ENCODE measurements around the gene KIF17. TPM values are rescaled to one million over a fixed set of nuclear protein-coding genes. Genes with fewer than 3 reads are reported as not detected.

Gene KIF17
- polyA plus RNA-seq, 2 of the 4 experiments (the other 2 are of a cell fraction) = 0.78 to 1.0 TPM

DNA sequence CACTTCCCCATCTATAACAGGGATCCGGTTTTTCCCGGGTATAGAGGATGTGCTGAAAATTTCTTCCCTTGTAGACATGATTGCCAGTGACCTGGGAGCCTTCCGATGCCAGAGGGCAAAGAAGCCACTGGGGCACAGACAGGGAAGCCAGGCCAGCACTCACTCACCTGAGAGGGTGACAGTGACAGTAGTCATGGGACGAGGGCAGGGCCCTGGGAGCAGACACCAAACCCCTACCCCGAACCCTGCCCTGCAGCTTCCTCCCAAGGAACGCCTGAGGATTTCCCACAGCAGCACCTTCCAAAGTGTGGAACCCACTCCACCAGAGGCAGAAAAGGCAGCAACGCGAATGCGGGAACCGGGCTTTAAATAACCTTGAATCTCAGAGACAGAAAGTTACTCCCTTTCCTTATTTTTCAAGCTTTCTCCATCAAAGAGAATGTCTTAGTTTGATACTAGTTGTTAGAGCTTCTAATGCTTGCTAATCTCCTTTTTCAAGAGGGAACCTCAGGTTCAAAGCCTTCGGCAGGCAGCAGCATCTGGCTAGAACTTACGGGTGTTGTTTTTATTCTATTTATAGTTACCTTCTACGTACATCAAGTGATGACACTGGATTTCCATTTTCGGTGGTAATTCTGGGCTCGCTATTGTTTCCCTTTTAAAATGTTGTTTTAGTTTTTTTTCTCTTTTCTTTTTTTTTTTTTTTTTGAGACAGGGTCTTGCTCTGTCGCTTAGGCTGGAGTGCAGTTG is 59.5 kb downstream of the KIF17 start:
- Histone ChIP-seq H3K27ac (no peak overlapping the region), H3K4me1 (peaks cover 18% of the 10 kb centered on the region), H3K4me3 (no peak overlapping the region), H3K9me3 (no peaks in the 10 kb centered on the region), H3K4me2 (no peak overlapping the region)
- ChIA-PET CTCF (interaction anchor here (0.6 to 1.3 kb wide), 2 partner anchors 133 to 183 kb away, joined by 3 read pairs; no protein-coding TSS in a partner anchor), POLR2A (interaction anchor here (0.6 kb wide), 1 partner anchor 908 kb away, joined by 5 read pairs; no protein-coding TSS in a partner anchor)
- ATAC-seq (no peak), FAIRE-seq (no peak), DNase-seq (ENCODE audit: low read depth in 1 of 2, low spot score in 1 of 2) (no peak)
- TF ChIP-seq JUNB (IDR thresholded peaks at IDR 0.05) (no peak), NPAS2 (CRISPR knock-in tag; IDR thresholded peaks at IDR 0.05; ENCODE audit: borderline replicate concordance) (no peak), RCOR1 (IDR thresholded peaks at IDR 0.05; ENCODE audit: low read depth, low read length) (no peak), EHF (CRISPR knock-in tag; IDR thresholded peaks at IDR 0.05) (no peak), CBX8 (IDR thresholded peaks at IDR 0.05) (no peak), RARB (CRISPR knock-in tag; IDR thresholded peaks at IDR 0.05) (no peak), ZC3H11A (IDR thresholded peaks at IDR 0.05) (no peak), NR3C1 (IDR thresholded peaks at IDR 0.05) (no peak), HOXB13 (CRISPR knock-in tag; IDR thresholded peaks at IDR 0.05; ENCODE audit: low read depth) (no peak), HOXA7 (CRISPR knock-in tag; IDR thresholded peaks at IDR 0.05) (no peak), RAD21 (conservative IDR thresholded peaks at IDR 0.05 in 1 of 2, IDR thresholded peaks at IDR 0.05 in 1 of 2) (no peak)
- TF ChIP-seq, protein P1, sequence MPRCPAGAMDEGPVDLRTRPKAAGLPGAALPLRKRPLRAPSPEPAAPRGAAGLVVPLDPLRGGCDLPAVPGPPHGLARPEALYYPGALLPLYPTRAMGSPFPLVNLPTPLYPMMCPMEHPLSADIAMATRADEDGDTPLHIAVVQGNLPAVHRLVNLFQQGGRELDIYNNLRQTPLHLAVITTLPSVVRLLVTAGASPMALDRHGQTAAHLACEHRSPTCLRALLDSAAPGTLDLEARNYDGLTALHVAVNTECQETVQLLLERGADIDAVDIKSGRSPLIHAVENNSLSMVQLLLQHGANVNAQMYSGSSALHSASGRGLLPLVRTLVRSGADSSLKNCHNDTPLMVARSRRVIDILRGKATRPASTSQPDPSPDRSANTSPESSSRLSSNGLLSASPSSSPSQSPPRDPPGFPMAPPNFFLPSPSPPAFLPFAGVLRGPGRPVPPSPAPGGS (IDR thresholded peaks at IDR 0.05) = no peak
- 86% methylated on average over 16 of the region's 16 CpGs for WGBS (ENCODE audit: missing lambda C conversion rate)

DNA sequence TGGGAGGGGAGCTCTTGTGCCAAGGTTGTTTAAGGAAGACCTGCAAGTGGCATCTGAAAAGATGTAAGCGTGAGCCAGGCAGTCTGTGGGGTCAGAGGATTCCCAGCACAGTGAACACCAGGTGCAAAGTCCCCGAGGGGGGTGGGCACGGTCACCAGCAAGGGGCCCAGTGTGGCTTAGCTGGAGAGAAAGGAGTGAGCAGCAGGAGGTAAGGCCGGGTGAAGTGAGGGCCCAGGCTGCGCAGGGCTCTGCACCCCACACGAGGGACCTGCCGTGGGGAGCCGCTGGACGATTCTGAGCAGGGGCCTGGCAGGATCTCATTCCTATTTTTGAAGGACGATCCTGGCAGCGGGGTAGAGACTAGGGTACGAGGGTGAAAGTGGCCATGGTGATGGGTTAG is 60.8 kb downstream of the KIF17 start:
- FAIRE-seq = no peak
- Histone ChIP-seq H3K4me2 (no peak overlapping the region), H3K9me3 (no peaks in the 10 kb centered on the region), H3K4me1 (peaks cover 12% of the 10 kb centered on the region), H3K4me3 (no peak overlapping the region), H3K27ac (no peak overlapping the region)
- DNase-seq (ENCODE audit: low read depth in 1 of 2, low spot score in 1 of 2) = no peak
- CTCF ChIA-PET = interaction anchor here (1.1 kb wide), 1 partner anchor 16 kb away, joined by 3 read pairs; no protein-coding TSS in a partner anchor
- TF ChIP-seq RCOR1 (IDR thresholded peaks at IDR 0.05; ENCODE audit: low read depth, low read length) (no peak), FOSB (CRISPR knock-in tag; IDR thresholded peaks at IDR 0.05) (no peak), KDM5A (IDR thresholded peaks at IDR 0.05) (no peak), FOSL2 (IDR thresholded peaks at IDR 0.05) (no peak), FOSL2 (CRISPR knock-in tag; IDR thresholded peaks at IDR 0.05) (no peak), RNF2 (IDR thresholded peaks at IDR 0.05; ENCODE audit: borderline replicate concordance, low read depth) (no peak), RAD21 (conservative IDR thresholded peaks at IDR 0.05 in 1 of 2, IDR thresholded peaks at IDR 0.05 in 1 of 2) (no peak), RARB (CRISPR knock-in tag; IDR thresholded peaks at IDR 0.05) (no peak), CBX8 (IDR thresholded peaks at IDR 0.05) (no peak), MAFK (IDR thresholded peaks at IDR 0.05; ENCODE audit: partially characterized antibody) (no peak)
- TF ChIP-seq, protein P2, sequence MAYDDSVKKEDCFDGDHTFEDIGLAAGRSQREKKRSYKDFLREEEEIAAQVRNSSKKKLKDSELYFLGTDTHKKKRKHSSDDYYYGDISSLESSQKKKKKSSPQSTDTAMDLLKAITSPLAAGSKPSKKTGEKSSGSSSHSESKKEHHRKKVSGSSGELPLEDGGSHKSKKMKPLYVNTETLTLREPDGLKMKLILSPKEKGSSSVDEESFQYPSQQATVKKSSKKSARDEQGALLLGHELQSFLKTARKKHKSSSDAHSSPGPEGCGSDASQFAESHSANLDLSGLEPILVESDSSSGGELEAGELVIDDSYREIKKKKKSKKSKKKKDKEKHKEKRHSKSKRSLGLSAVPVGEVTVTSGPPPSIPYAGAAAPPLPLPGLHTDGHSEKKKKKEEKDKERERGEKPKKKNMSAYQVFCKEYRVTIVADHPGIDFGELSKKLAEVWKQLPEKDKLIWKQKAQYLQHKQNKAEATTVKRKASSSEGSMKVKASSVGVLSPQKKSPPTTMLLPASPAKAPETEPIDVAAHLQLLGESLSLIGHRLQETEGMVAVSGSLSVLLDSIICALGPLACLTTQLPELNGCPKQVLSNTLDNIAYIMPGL (CRISPR knock-in tag; IDR thresholded peaks at IDR 0.05; ENCODE audit: borderline replicate concordance) = no peak
- TF ChIP-seq, protein P3, sequence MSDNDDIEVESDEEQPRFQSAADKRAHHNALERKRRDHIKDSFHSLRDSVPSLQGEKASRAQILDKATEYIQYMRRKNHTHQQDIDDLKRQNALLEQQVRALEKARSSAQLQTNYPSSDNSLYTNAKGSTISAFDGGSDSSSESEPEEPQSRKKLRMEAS (IDR thresholded peaks at IDR 0.05) = no peak
- TF ChIP-seq, protein P4, sequence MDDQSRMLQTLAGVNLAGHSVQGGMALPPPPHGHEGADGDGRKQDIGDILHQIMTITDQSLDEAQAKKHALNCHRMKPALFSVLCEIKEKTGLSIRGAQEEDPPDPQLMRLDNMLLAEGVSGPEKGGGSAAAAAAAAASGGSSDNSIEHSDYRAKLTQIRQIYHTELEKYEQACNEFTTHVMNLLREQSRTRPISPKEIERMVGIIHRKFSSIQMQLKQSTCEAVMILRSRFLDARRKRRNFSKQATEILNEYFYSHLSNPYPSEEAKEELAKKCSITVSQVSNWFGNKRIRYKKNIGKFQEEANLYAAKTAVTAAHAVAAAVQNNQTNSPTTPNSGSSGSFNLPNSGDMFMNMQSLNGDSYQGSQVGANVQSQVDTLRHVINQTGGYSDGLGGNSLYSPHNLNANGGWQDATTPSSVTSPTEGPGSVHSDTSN (IDR thresholded peaks at IDR 0.05) = no peak
- TF ChIP-seq, protein P5, sequence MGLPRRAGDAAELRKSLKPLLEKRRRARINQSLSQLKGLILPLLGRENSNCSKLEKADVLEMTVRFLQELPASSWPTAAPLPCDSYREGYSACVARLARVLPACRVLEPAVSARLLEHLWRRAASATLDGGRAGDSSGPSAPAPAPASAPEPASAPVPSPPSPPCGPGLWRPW (IDR thresholded peaks at IDR 0.05) = no peak
- POLR2A ChIA-PET = no interaction called here
- no peak for ATAC-seq
- WGBS (ENCODE audit: missing lambda C conversion rate) = 87% methylated on average over 12 of the region's 12 CpGs
